Testis (tissue), 2 donors: Measurements from ENCODE around the gene SPZ1.

ENCODE experiments used
- CTCF ChIP-seq, 3 experiments: fragments of 450-650 bp in 2 of 3; fragments of 200-600 bp in 1 of 3; sonication (generic) in 1 of 3; IDR thresholded peaks; one replicate each; pipeline ENCODE4 v1.5.1; 2016 to 2019; ENCODE audit warnings: antibody characterized with exemption in 3 of 3, mild to moderate bottlenecking in 2 of 3, moderate library complexity in 1 of 3
- POLR2A ChIP-seq: fragments of 450-650 bp; IDR thresholded peaks from one replicate; pipeline ENCODE4 v1.6.1; 2017; ENCODE audit warnings: antibody characterized with exemption, mild to moderate bottlenecking, moderate library complexity

DNA sequence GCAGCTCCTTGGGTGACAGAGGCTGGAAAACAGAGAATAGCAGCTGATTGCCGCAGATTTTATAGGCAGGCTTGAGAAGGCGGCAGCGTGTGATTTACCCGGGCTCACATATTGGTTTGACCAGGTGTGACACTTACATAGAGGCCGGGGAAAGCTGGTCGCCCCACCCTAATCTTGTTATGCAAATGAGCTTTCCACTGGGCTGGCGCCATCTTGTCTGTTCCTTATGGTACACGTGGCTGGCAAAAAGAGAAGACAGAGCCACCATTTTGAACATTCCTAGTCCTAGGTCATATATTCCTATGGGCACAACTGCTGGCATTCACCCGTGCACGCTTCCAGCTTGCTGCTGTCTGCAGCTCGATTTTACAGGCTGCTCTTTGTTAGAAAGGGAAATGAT is 11.3 kb upstream of the SPZ1 start:
- TF ChIP-seq CTCF (IDR thresholded peaks at IDR 0.05) = no peak
- no peak for TF ChIP-seq POLR2A
